RWPE1 (cell line): ENCODE measurements around the gene VEPH1.

Source experiments
- CTCF ChIA-PET: fragments of 350-600 bp; sonication (Branson Sonifier 250); formaldehyde crosslinking; extraction: SDS; loops from one replicate; lab custom pipeline; 2021; lab: Yijun Ruan, JAX
- POLR2A ChIA-PET: fragments of 400-600 bp; formaldehyde crosslinking; extraction: SDS; loops from one replicate; lab custom pipeline; 2020; ENCODE audit warnings: antibody characterized with exemption; ENCODE audit not compliant: low non-redundant PET; lab: Yijun Ruan, JAX
- DNase-seq: peaks from one replicate; pipeline ENCODE4 v3.0.0; 2012; ENCODE audit warnings: low spot score
- H3K27ac ChIP-seq: fragments of 450-650 bp; 2 replicates; pipeline ENCODE4 v1.5.1; 2017
- CTCF ChIP-seq: fragments of 450-650 bp; conservative IDR thresholded peaks from 2 replicates; pipeline ENCODE4 v1.5.1; 2017; ENCODE audit warnings: low read depth, mild to moderate bottlenecking

VEPH1 gene

GRCh38 chr3:157418104-157418503 is 85.1 kb downstream of the VEPH1 start:
- CTCF ChIA-PET, result interaction anchor here (0.6 kb wide), 1 partner anchor 1305 kb away, joined by 4 read pairs; no protein-coding TSS in a partner anchor
- TF ChIP-seq CTCF, result no peak
- no peak overlapping the region for H3K27ac ChIP-seq
- DNase-seq, result no peak
- POLR2A ChIA-PET, result no interaction called here

GRCh38 chr3:157417247-157417646 is 86.0 kb downstream of the VEPH1 start:
- TF ChIP-seq CTCF, result no peak
- ChIA-PET POLR2A (no interaction called here), CTCF (interaction anchor here (0.6 kb wide), 1 partner anchor 1306 kb away, joined by 4 read pairs; no protein-coding TSS in a partner anchor)
- no peak overlapping the region for H3K27ac ChIP-seq
- no peak for DNase-seq

DNA sequence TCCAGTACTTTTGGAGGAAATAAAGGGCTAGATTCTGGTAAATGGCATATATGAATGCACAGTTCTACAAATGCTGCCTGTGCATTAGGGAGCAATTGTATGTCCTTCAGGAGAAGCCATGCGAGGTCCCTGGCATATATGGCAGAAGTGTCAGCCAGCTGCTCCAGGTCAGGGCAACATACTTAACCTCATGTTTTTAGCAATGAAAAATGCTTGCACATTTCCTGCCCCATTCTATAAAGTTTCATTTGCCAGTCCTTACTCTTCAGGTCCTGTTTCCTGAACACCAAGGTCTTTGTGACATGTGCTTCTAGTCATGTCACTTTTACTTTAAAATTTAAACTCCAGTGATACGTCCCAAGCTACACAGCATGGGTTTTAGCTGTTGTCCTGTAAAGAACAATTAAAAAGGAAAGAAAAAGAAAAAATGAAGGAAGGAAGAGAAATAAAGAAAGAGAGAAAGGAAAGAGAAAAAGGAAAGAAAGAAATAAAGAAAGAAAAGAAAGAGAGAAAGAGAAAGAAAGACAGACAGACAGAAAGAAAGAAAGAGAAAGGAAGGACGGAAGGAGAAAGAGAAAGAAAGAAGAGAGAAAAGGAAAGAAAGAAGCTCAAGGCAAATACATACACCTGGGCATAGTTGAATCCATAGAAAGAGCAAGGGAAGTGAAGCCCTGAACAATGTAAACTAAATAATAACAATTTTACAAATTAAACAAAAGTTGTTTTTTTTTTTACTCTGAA is 86.7 kb downstream of the VEPH1 start:
- H3K27ac ChIP-seq, result no peak overlapping the region
- ChIA-PET CTCF (no interaction called here), POLR2A (no interaction called here)
- no peak for TF ChIP-seq CTCF
- no peak for DNase-seq

- TF ChIP-seq CTCF, result no peak
- H3K27ac ChIP-seq, result no peak overlapping the region
- CTCF ChIA-PET, result no interaction called here
- POLR2A ChIA-PET, result no interaction called here
- no peak for DNase-seq
These were observed 88.4 kb downstream of the VEPH1 start for GRCh38 chr3:157414861-157415260.

GRCh38 chr3:157412323-157412855 is 90.8 kb downstream of the VEPH1 start:
- no peak for DNase-seq
- no peak for TF ChIP-seq CTCF
- H3K27ac ChIP-seq, result no peak overlapping the region
- POLR2A ChIA-PET, result no interaction called here
- CTCF ChIA-PET, result no interaction called here

DNA sequence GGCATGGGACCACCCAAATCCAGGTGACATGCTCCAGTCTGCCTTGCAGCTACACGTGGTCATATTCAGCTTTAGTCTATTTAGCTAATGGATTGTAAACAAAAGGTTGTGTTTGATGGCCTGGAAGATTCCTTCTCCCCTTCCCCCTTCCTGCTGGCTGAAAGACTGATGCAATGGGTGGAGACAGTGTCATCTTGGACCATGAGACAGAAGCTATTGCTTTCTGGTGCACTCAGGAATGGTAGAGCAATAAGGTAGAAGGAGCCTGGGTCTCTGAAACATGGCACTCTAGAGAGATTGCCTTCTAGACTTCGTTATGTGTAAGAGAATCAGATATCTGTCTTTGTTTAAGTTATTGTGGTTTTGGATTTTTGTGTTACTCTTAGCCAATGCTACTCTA is 92.3 kb downstream of the VEPH1 start:
- TF ChIP-seq CTCF, result no peak
- no peak overlapping the region for H3K27ac ChIP-seq
- DNase-seq, result no peak
- CTCF ChIA-PET, result interaction anchor here (0.6 kb wide), 1 partner anchor 1592 kb away, joined by 3 read pairs; no protein-coding TSS in a partner anchor
- POLR2A ChIA-PET, result no interaction called here
